Astrocyte of the cerebellum (primary cell): ENCODE data around the gene ZNF688.
"Not testable (repeated sequence)": the region's sequence is repeated elsewhere in the genome, so short reads cannot be mapped to it uniquely, and the experiment has no call there.

Experiments used
- DNase-seq: peaks from one replicate; pipeline ENCODE4 v3.0.0-alpha.2; 2011; ENCODE audit warnings: low read depth
- H3K4me3 ChIP-seq: 2 replicates; pipeline ENCODE4 v1.5.1; 2011; ENCODE audit warnings: mild to moderate bottlenecking, low read depth, low read length, moderate library complexity
- CTCF ChIP-seq: IDR thresholded peaks from 2 replicates; pipeline ENCODE4 v1.5.1; 2012; ENCODE audit warnings: low read length, low read depth, moderate library complexity, mild to moderate bottlenecking; ENCODE audit errors: missing control alignments
- in situ Hi-C: cut with HindIII; loops from 2 replicates; pipeline ENCODE4 v1.10.0; 2017; ENCODE audit warnings: low sequenced_read_pairs

ZNF688 gene

GRCh38 chr16:30539000-30539964 is 32.2 kb downstream of the ZNF688 start:
- no peak for TF ChIP-seq CTCF
- H3K4me3 ChIP-seq = no peak overlapping the region
- in situ Hi-C loops = no loop called here
- DNase-seq = no peak

- DNase-seq, in situ Hi-C loops, H3K4me3 ChIP-seq: not testable (repeated sequence)
Observed at GRCh38 chr16:30536391-30537024, 35.0 kb downstream of the ZNF688 start.

- DNase-seq = no peak
- peak; percentile 69 for TF ChIP-seq CTCF
- in situ Hi-C loops = no loop called here
- H3K4me3 ChIP-seq = peak overlapping the region; percentile 53
Observed at GRCh38 chr16:30535777-30536190, 35.7 kb downstream of the ZNF688 start.

GRCh38 chr16:30535106-30535776 is 36.3 kb downstream of the ZNF688 start:
- no peak for TF ChIP-seq CTCF
- DNase-seq = no peak
- H3K4me3 ChIP-seq = peak overlapping the region; percentile 53
- in situ Hi-C loops = no loop called here

GRCh38 chr16:30534368-30535105 is 37.0 kb downstream of the ZNF688 start, which contains the start of gene ZNF747:
Gene ZNF747 (minus strand): TSS chr16:30534858. CDS start chr16:30534679, 179 bp downstream.
- peak within 1 kb of the TSS; percentile 53 for H3K4me3 ChIP-seq
- peak; percentile 41 for DNase-seq
- TF ChIP-seq CTCF = no peak
- in situ Hi-C loops = no loop called here

GRCh38 chr16:30533748-30534367 is 37.7 kb downstream of the ZNF688 start:
- no peak for DNase-seq
- H3K4me3 ChIP-seq = peak overlapping the region; percentile 53
- no peak for TF ChIP-seq CTCF
- in situ Hi-C loops = no loop called here
